ENCODE results near the gene URI1.

- TF ChIP-seq POLR2AphosphoS5 (IDR thresholded peaks at IDR 0.05; ENCODE audit: borderline replicate concordance, low read depth, low read length) = no peak
- no peak for TF ChIP-seq EZH2 (IDR thresholded peaks at IDR 0.05)
- TF ChIP-seq FOXP2 (optimal IDR thresholded peaks at IDR 0.05; ENCODE audit: control extremely low read depth, extremely low read length, insufficient read depth) = no peak
These were observed 7.8 kb upstream of the URI1 start for GRCh38 chr19:29934257-29934656.

All from SK-N-MC (cell line).